BE2C (cell line): ENCODE measurements around the gene MARS1. TPM values are rescaled to one million over a fixed set of nuclear protein-coding genes. Genes with fewer than 3 reads are reported as not detected.
"Not testable (repeated sequence)": the region's sequence is repeated elsewhere in the genome, so short reads cannot be mapped to it uniquely, and the experiment has no call there.

Experiments used
- DNase-seq: peaks from one replicate; pipeline ENCODE4 v3.0.0-alpha.2; 2020
- H3K27me3 ChIP-seq: fragments of 250-450 bp; sonication (Bioruptor Pico); 2 replicates; pipeline ENCODE4 v1.5.1; 2020; ENCODE audit warnings: mild to moderate bottlenecking
- H3K36me3 ChIP-seq: fragments of 250-450 bp; sonication (Bioruptor Pico); 2 replicates; pipeline ENCODE4 v1.5.1; 2020; ENCODE audit warnings: mild to moderate bottlenecking
- H3K4me1 ChIP-seq: fragments of 250-450 bp; sonication (Bioruptor Pico); 2 replicates; pipeline ENCODE4 v1.5.1; 2020
- H3K4me3 ChIP-seq: 2 replicates; pipeline ENCODE4 v1.5.1; 2011; ENCODE audit warnings: low read depth, low read length
- H3K9me3 ChIP-seq: fragments of 250-450 bp; sonication (Bioruptor Pico); 2 replicates; pipeline ENCODE4 v1.5.1; 2020
- CTCF ChIP-seq: IDR thresholded peaks from 2 replicates; pipeline ENCODE4 v1.5.1; 2012; ENCODE audit warnings: mild to moderate bottlenecking, low read depth, low read length
- polyA plus RNA-seq: library from polyadenylated mRNA; unstranded; fragments of >200 nt; gene quantifications from one replicate; pipeline ENCODE4 v1.2.1, GENCODE V29; 2012; ENCODE audit warnings: low read depth, missing spikeins; ENCODE audit not compliant: insufficient read length, insufficient read depth

Gene MARS1
- polyA plus RNA-seq = 846 TPM

- no peak for TF ChIP-seq CTCF
- Histone ChIP-seq H3K36me3 (peaks cover 41% of the 10 kb centered on the region), H3K4me3 (peak within 1 kb of the TSS; percentile 90), H3K27me3 (peaks cover 7% of the 10 kb centered on the region; the same call in 1 of the 2 replicates), H3K9me3 (no peaks in the 10 kb centered on the region), H3K4me1 (no peaks in the 10 kb centered on the region)
- DNase-seq = peak; percentile 94
Observed at GRCh38 chr12:57487597-57488401, at the start of gene MARS1. MARS1 (plus strand) TSS chr12:57488068; CDS start chr12:57488091, 23 bp downstream.

- H3K36me3 ChIP-seq = no peaks in the 10 kb centered on the region
- H3K4me1 ChIP-seq = no peaks in the 10 kb centered on the region
- no peaks in the 10 kb centered on the region for H3K27me3 ChIP-seq
- no peak for DNase-seq
- no peak for TF ChIP-seq CTCF
- no peaks in the 10 kb centered on the region for H3K9me3 ChIP-seq
- H3K4me3 ChIP-seq = no peak overlapping the region
Observed at GRCh38 chr12:57438400-57438799, 49.5 kb upstream of the MARS1 start.

GRCh38 chr12:57439762-57440266 lies 48.1 kb upstream of the MARS1 start:
- no peak overlapping the region for H3K4me3 ChIP-seq
- no peaks in the 10 kb centered on the region for H3K27me3 ChIP-seq
- H3K9me3 ChIP-seq = no peaks in the 10 kb centered on the region

GRCh38 chr12:57441393-57441792 lies 46.5 kb upstream of the MARS1 start:
- not testable (repeated sequence) for H3K9me3 ChIP-seq, H3K4me3 ChIP-seq, H3K36me3 ChIP-seq, H3K4me1 ChIP-seq, H3K27me3 ChIP-seq, DNase-seq

More at GRCh38 chr12:57439762-57440266, 48.1 kb upstream of the MARS1 start:
- H3K36me3 ChIP-seq = no peaks in the 10 kb centered on the region
- no peak for DNase-seq
- no peaks in the 10 kb centered on the region for H3K4me1 ChIP-seq
- TF ChIP-seq CTCF = no peak

GRCh38 chr12:57441846-57442427 lies 45.9 kb upstream of the MARS1 start:
- TF ChIP-seq CTCF = no peak
- Histone ChIP-seq H3K4me1 (no peaks in the 10 kb centered on the region), H3K27me3 (no peaks in the 10 kb centered on the region), H3K4me3 (no peak overlapping the region), H3K36me3 (no peaks in the 10 kb centered on the region), H3K9me3 (no peaks in the 10 kb centered on the region)
- no peak for DNase-seq

- not testable (repeated sequence) for DNase-seq, H3K4me1 ChIP-seq, H3K27me3 ChIP-seq, H3K36me3 ChIP-seq, H3K9me3 ChIP-seq, H3K4me3 ChIP-seq
Observed at GRCh38 chr12:57444337-57444736, 43.5 kb upstream of the MARS1 start.

GRCh38 chr12:57444744-57445143 lies 43.1 kb upstream of the MARS1 start:
- no peak for TF ChIP-seq CTCF

More at GRCh38 chr12:57444744-57445143, 43.1 kb upstream of the MARS1 start:
- Histone ChIP-seq H3K36me3 (no peaks in the 10 kb centered on the region), H3K9me3 (no peaks in the 10 kb centered on the region), H3K4me1 (no peaks in the 10 kb centered on the region), H3K4me3 (no peak overlapping the region), H3K27me3 (no peaks in the 10 kb centered on the region)
- DNase-seq = no peak
